ENCODE measurements around the gene ATP13A4.

Gene ATP13A4

GRCh38 chr3:193407112-193407511 lies 147.6 kb downstream of the ATP13A4 start:
- FAIRE-seq: no peak
- no peak for DNase-seq (ENCODE audit: low spot score)

GRCh38 chr3:193403307-193403706 lies 151.4 kb downstream of the ATP13A4 start:
- no peak for DNase-seq (ENCODE audit: low spot score)
- FAIRE-seq: no peak

GRCh38 chr3:193400304-193400703 lies 154.4 kb downstream of the ATP13A4 start:
- DNase-seq (ENCODE audit: low spot score) (no peak), FAIRE-seq (no peak)

- FAIRE-seq (no peak), DNase-seq (ENCODE audit: low spot score) (no peak)
Measured at GRCh38 chr3:193396451-193397244, 158.0 kb downstream of the ATP13A4 start.

GRCh38 chr3:193391902-193392301 lies 162.8 kb downstream of the ATP13A4 start:
- no peak for FAIRE-seq
- DNase-seq (ENCODE audit: low spot score): no peak

GRCh38 chr3:193389335-193389734 lies 165.4 kb downstream of the ATP13A4 start:
- no peak for DNase-seq (ENCODE audit: low spot score)
- FAIRE-seq: no peak

- FAIRE-seq: no peak
- DNase-seq (ENCODE audit: low spot score): no peak
Measured at GRCh38 chr3:193388361-193388760, 166.3 kb downstream of the ATP13A4 start.

GRCh38 chr3:193387596-193387995 lies 167.1 kb downstream of the ATP13A4 start:
- DNase-seq (ENCODE audit: low spot score) (no peak), FAIRE-seq (no peak)

- no peak for DNase-seq (ENCODE audit: low spot score)
- no peak for FAIRE-seq
Measured at GRCh38 chr3:193378706-193379105, 176.0 kb downstream of the ATP13A4 start, which contains the start of gene ATP13A5. ATP13A5 (minus strand) TSS chr3:193378753; CDS start chr3:193378725, 28 bp downstream.

- DNase-seq (ENCODE audit: low spot score): no peak
- FAIRE-seq: no peak
Measured at GRCh38 chr3:193377591-193377990, 177.1 kb downstream of the ATP13A4 start.

GRCh38 chr3:193375614-193376013 lies 179.1 kb downstream of the ATP13A4 start:
- DNase-seq (ENCODE audit: low spot score) (no peak), FAIRE-seq (no peak)

GRCh38 chr3:193372783-193373182 lies 181.9 kb downstream of the ATP13A4 start:
- no peak for FAIRE-seq
- DNase-seq (ENCODE audit: low spot score): no peak

GRCh38 chr3:193367868-193368267 lies 186.8 kb downstream of the ATP13A4 start:
- DNase-seq (ENCODE audit: low spot score) (no peak), FAIRE-seq (no peak)

GRCh38 chr3:193357291-193357690 lies 197.4 kb downstream of the ATP13A4 start:
- no peak for FAIRE-seq
- no peak for DNase-seq (ENCODE audit: low spot score)

- no peak for DNase-seq (ENCODE audit: low spot score)
- no peak for FAIRE-seq
Measured at GRCh38 chr3:193354423-193354822, 200.3 kb downstream of the ATP13A4 start.

Data from RCC 7860 (cell line).